HG02798 (cell line): Measurements from ENCODE around the gene NEDD4L.

Experiments used
- ATAC-seq: cut with Tn5 transposase; IDR thresholded peaks from one replicate; pipeline ENCODE4 v1.9.1; 2021; ENCODE audit warnings: mild to moderate bottlenecking; ENCODE audit not compliant: unreplicated experiment, poor library complexity

The NEDD4L gene

DNA sequence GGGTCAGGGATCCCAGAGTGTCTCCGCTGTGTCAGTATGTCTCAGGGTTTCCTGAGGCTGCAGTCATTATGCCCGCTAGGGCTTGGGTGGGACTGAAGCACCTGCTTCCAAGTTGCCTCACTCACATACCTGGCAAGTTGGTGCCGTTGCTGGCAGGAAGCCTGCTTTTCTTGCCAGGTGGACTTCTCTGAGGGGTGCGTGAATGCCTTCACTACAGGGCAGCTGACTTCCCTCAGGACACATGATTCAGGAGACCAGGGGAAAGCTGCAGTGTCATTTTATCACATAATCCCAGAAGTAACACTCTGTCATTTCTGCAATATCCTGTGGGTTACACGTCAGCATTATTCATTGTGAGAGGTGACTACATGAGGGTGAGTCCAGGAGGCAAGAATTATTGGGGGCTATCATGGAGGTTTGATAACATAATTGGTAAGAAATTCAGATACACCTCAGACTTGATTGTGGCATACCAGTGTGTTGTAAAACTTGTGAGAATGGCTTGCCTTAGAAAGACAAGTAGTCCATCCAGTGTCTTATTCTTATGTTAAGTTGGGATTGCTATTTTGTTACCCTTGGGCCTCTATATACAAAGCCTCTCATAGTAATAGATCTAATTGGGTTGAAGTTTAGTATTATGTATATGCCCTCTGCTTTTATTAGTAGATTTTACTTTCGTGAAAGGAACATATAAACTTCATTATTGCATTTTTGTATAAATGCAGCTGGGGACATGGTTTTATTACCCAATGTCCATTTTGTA lies 44.1 kb downstream of the NEDD4L start:
- ATAC-seq, result no peak

DNA sequence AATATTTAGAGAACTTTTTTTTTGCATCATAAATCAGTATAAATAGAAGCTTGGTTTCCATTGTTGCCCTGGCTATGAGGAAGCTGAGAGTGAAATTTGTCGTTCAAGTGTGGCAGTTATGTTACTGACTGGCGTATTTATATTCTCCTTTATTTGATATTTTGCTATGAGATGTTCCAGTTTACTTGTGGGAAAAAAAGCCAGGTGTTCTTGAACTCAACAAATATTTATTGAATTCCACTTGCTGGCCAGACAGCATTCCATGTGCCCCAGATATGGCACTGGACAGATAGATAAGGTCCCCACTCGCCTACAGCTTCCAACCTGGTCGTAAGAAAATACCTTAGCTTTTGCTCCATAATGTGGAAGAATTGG lies 44.7 kb downstream of the NEDD4L start:
- no peak for ATAC-seq

DNA sequence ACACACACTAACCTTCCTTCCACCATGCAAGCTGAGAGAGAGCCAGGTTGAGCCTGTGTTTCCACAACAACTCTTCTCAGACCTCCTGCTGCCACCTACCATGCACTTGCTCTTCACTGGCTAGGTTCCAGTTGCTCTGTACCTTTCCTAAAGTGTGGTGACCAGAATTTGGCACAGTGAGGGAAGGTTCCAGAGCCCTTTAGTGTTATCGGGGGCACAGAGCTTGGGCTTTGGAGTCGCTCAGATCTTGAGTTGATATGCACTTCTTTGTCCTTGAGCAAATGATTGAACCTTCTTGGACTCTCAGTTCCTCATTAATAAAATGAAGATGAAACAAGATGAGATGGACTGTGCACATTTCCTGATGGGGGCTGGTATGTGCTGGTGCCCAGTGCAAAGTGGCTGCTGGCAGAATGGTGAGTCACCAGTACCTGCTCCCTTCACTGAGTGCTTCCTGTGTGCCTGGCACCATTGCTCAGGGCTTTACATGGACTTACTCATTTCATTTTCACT lies 47.1 kb downstream of the NEDD4L start:
- ATAC-seq, result peak; percentile 92

DNA sequence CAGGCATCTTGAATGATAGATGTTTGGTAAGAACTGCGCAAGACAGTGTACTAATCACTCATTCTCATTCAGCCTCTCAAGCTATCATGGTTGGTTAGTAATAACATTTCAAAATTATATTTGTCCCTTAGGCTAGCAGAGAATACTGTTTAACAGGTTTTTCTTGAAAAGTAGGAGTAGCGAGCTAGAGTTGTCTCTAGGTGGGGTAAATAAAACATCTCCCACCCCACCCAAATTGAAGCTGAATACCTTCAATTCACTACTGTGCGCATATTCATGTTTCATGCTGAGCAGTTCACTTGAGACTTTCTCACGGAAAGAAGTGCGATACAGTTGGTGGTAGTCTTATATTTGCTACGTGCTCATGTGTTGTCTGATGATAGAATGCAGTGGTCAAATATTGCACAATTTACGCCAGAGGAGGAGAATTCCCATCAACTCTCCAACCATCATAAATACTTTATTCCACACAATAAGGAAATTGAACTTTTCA lies 49.3 kb downstream of the NEDD4L start:
- ATAC-seq, result no peak

DNA sequence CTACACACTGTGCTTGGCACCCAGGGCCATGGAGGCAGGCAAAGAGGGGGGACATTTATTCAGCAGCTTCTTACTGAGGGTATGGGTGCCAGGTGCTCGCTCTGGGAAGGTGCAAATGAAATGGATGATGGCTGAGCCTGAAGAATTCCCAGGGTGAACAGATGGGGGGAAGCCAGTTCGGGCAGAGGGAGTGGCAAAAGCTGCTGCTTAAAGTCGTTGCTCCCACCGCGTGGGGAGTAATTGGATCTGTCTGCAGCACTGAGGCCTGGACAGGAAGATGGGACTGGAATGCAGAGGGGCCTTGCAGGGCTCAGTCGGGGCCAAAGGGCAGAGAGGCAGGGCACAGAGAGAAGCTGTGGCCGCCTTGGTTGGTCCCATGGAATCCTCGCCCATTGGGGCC lies 51.2 kb downstream of the NEDD4L start:
- ATAC-seq, result no peak

DNA sequence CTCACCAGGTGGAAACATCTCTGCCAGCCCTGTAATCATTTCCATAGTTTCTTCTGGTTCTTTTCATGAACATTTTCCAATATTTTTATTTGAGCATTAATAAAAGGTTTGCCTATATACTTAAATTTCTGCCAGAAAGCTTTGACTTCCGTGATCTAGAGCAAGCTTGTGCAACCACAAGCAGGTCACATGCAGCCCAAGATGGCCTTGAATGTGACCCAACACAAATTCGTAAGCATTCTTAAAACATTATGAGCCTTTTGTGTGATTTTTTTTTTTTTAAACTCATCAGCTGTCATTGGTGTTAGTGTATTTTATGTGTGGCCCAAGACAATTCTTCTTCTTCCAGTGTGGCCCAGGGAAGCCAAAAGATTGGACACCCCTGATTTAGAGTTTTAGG lies 51.6 kb downstream of the NEDD4L start:
- no peak for ATAC-seq

DNA sequence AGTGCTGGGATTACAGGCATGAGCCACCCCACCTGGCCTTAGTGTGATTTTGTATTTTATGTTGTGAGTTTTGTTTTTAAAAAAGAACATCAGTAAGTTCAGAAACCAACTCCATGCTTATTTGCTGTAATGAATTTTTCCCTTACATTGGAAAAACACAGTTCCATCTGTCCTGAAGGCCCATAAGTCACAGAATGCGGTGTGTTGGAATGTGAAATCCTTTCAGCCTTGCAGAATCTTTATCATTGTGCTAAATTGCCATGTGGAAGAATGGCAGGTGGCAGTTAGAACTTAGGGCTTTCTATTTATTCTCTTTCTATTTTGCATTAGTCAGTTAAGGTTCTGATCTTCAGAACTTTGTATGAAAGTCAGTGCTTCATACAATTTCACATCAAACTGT lies 52.6 kb downstream of the NEDD4L start:
- no peak for ATAC-seq

DNA sequence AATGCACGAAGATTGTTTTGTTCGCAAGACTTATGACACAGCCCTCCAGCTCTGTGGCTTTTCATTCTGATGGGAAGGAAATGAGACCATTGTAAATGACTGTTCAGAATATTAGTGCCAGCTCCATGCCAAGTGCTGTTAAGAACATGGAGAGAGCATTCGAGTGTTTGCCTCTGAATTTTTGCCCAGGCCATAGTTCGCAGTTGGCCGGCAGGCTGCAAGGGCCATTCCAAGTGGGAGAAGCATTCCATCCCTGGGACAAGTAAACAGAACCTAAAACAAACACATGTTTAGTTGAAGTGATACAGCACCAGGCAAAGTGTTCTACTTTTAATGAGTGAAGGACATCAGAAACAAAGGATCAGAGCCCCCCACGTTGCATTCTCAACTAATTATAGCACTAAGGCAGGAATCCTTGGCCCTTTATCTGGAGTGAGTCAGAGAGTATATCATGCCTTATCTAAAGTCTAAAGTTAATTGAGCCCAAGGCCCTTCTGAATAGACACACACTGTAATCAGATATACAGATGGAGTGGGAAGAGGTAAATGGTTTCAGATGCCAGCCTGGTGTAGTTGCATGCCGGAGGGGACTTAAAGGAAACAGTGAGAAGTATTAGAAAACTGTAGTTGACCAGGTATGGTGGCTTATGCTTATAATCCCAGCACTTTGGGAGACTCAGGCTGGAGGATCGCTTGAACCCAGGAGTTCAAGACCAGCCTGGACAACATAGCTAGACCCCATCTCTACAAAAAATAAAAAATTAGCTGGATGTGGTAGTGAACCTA lies 53.3 kb downstream of the NEDD4L start:
- no peak for ATAC-seq

DNA sequence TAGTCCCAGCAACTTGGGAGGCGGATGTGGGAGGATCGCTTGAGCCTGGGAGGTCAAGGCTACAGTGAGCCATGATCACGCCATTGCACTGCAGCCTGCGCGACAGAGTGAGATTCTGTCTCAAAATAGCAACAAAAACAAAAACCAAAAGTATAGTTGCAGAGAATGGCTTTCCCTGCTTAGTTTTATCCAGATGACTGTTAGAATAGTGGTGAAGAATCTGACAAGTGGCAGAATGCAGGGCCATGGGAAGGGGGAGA lies 53.8 kb downstream of the NEDD4L start:
- no peak for ATAC-seq

DNA sequence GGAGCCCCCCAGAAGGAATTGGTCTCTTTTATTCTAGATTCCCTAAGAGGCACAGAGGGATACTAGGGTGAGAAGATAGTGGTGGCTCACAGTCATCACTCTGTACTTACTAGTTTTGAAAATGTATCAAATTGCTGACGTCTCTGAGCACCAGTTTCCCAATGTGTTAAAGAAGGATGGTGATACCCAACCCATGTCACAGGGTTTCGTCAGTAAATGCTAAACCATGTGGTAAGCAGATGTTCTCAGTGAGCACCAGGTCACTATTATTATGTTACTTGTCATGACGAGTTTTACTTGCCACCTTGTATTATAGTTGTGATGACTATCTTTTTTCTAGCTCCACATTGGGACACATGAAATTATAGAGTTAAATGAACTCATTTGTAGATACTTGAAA lies 54.7 kb downstream of the NEDD4L start:
- no peak for ATAC-seq

DNA sequence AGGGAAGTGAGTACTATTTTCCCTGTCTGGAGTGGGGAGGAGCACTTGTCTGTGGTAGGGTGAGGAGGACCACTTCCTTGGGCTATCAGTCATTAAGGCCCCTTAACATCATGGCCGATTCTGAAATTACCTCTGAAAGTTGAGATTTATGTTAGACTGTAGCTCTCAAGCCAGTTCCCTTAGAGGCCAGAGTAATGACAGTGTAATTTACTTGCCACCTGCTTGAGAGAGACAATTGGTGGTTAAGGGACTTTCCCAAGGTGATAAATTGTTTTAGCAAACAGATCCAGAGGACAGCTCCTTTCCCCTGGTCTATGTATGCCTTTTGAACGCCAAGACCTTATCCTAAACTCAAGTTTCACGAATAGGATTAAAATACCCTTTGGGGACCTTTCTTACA lies 56.1 kb downstream of the NEDD4L start:
- ATAC-seq, result peak; percentile 62

DNA sequence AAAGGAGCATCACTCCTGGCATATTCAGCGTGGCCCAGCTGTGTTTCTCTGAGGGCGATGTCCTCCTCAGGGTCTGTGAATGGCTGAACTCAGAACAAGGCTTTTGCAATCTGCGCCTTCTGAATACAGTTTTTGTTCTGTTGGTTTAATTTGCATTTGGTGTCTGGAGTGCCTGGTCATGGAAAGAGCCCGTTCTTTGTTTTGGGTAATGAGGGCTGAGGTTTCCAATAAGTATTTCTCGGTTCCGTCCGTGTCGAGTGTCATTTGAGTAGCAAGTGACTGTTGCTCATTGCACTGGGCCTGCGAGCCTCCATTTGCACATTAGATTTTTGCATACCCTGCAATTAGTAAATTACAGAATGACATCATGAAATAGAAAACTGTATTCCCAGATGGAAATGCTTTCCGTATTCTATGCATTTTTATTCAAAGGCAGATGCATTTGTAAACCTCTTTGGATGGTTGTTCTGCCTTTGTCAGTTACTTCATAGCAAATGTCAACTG lies 57.3 kb downstream of the NEDD4L start:
- peak; percentile 77 for ATAC-seq

DNA sequence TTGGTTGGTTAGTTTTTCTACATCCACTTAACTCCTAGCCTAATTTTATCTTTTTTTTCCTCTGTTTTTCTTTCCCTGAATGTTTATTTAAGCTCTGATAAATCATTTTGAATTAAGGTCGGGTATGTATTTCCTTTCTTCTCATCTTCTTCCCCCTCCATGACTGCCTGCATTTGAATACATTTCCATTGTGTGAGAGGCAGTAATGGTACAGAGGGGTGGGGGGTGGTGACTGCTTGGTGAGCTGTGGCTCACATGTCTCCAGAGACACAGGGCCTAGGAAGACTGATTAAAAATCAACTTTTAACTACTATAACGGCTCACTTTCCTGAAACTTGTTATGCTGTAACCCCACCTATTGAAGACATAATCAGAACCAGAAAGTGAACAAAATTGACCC lies 58.0 kb downstream of the NEDD4L start:
- no peak for ATAC-seq

DNA sequence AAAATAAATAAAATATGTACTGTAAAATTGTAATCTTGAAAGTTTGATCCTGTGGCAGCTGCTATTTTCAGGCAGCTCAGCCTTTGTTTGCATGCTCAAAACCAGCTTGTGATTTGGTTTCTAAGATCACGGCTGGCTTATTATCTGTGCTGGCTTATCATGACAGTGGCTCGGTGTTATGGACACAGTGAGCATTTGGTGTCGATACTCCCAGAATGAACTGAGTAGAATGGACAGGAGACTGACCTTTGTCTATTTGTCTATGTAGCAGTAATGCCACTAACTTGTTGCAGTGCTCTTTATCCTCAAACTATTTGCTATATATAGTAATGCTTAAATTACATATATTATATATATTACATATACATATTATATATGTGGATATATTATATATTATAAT lies 58.8 kb downstream of the NEDD4L start:
- ATAC-seq, result no peak

DNA sequence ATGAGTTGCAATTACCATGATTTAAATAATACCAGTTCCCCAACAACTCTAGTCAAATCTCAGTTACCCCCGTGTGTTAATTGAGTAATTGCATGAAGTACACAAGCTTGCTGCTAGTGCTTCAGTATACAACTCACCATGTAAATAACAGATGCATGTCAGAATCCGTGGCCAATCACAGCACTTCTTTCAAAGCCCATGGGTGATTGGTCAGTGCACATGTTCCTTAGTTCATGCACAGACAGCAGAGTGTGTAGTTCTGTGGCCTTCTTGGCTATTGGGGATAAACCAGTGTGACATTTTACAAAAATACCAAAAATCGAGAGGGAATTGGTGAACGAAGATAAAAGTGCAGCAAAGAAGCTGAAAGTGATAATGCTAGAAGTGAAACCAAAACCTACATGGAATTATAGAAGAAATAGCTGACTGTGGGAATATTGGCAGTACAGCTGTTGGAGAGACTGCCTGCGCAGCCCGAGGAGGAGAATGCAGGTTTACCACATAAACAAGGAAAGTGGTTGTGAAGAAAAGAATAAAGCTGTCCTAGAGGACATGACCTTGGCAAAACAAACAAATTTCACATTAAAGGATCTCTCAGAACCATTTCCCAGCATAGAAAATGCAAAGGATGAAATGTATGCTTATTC lies 59.4 kb downstream of the NEDD4L start:
- no peak for ATAC-seq

DNA sequence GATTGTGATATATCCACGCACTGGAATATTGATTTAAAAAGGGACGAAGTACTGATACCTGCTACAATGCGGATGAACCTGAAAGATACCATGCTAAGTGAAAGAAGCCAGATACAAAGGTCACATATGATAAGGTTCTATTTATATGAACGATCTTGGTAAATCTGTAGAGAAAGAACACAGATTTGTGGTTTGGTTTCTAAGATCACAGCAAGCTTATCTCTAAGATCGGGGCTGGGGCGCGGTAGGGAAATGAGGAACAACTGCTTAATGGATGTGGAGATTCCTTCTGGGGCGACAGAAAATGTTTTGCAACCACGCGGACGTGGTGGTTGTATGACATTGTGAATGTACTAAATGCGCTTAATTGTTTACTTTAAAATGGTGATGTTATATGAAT lies 60.1 kb downstream of the NEDD4L start:
- no peak for ATAC-seq

DNA sequence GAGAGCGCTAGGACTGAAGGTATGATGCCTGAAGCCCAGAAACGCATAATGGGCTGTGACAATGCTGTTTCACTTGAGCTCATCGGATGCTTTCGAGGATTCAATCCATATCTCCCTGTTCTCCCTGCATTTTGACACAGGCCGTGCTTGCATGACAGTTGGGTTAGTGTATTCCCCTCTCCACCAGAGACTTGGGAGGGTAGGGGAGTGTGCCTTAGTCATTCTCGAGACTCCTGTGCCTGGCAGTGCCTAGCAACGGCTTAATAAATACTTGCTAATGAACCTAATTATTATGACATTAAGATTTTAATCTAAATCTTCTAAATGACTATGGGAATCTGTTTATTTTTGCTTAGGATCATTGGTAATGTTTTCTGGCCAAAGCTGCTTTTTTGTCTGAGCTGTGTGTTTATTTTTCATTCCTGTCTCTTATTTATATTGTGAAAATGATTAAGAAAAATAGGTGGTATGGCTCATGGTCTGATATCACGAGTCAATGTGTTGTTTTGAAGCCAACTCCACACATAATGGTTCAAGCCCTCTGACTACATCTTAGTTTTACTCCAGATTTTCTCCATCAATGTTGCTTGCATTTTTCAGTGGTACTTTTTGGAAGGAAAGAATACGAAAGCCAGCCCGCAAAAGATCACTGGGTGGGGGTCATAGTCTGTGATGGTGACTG lies 61.3 kb downstream of the NEDD4L start:
- ATAC-seq, result no peak

DNA sequence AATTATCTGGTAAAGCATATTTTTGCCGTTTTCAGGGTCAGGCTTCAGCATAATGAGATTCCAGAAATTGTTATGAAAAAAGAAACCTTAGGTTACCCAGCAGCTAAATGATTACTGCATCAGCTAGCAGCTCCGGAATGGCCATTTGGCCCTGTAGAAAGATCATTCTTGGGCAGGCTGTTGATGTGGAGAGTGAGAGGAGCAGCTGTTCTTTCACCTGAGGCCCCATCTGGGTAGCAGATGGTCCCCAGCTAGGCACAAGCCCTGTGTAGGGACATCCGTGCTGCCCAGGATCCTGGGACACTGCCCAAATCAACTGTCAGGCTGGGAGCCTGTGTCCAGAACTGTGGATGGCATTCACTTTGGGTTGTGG lies 61.8 kb downstream of the NEDD4L start:
- ATAC-seq, result no peak

DNA sequence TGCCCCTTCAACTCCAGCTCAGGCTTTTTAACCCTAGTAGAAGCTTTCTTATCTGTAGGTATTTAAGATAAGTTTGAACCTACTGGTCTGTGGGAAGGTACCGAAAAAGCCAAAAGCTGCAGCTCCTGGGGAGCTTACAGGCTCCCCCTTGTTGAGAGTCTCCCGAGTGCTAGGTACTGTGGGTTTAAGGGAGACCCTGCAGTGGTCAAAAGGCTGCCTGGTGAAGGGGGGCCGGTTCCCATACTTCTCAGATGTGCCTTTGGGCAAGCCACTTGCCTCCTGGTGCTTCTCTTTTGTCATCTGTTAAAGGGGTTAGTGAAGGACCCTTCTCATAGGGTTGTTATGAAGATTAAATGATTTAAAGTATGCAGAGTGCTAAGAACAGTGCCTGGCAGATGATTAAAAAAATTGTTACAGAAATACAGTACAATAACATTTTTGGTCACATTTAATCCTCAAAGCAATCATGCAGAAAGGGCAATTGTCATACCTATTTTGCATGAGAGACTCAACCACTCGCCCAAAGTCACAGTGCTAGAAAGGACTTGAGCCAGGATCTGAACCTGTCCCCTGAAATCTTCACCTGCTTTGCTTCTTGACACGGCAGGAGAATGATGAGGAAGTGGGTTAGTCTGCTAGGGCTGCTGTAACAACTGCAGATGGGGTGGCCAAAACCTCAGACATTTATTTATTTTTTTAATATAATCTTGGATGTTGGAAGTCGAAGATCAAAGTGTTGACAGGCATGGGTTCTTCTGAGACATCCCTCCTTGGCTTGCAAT lies 62.5 kb downstream of the NEDD4L start:
- no peak for ATAC-seq

DNA sequence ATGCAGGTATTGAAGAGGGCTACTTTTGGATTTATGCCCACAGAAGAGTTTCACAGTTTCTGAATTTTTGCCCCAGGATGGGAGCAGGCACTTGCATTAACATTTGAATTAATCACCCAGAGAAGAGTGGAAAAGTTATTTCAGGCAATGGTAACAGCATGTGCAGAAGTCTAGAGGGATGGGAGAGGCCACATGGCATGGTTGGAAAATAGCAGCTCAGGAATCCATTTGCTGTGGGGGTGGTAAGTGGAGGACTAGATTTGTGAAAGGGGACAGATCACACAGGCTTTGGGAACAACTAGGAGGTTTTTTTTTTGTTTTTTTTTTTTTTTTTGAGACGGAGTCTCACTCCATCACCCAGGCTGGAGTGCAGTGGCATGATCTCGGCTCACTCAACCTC lies 65.2 kb downstream of the NEDD4L start:
- ATAC-seq, result no peak
